HUES64 (cell line): ENCODE data around the gene RAB7B.

Source experiments
- H3K27ac ChIP-seq: 2 replicates; pipeline ENCODE4 v1.7.0; 2013; ENCODE audit warnings: low read depth, low read length, inconsistent platforms
- H3K27me3 ChIP-seq: 2 replicates; pipeline ENCODE4 v1.6.1; 2013; ENCODE audit warnings: mild to moderate bottlenecking, low read length; ENCODE audit not compliant: insufficient read depth
- H3K36me3 ChIP-seq: 2 replicates; pipeline ENCODE4 v1.6.1; 2013; ENCODE audit warnings: mild to moderate bottlenecking, low read length; ENCODE audit not compliant: insufficient read depth
- H3K4me1 ChIP-seq: 2 replicates; pipeline ENCODE4 v1.6.1; 2013; ENCODE audit warnings: mild to moderate bottlenecking, low read length, moderate library complexity; ENCODE audit not compliant: insufficient read depth
- H3K4me3 ChIP-seq: 2 replicates; pipeline ENCODE4 v1.5.1; 2013; ENCODE audit warnings: mild to moderate bottlenecking, low read length, moderate library complexity
- H3K9ac ChIP-seq: 2 replicates; pipeline ENCODE4 v1.6.1; 2013; ENCODE audit warnings: mild to moderate bottlenecking, low read depth, low read length
- H3K9me3 ChIP-seq: 2 replicates; pipeline ENCODE4 v1.6.1; 2013; ENCODE audit warnings: low read depth, low read length; ENCODE audit not compliant: insufficient read depth
- WGBS: fragments of 150-250, 120-280 bp; methylation state at CpG from one replicate; pipeline ENCODE4 v1.1.7; 2013; ENCODE audit warnings: missing lambda C conversion rate; 5-methylcytosine and 5-hydroxymethylcytosine counted together

Gene RAB7B

GRCh38 chr1:205933671-205934618, 69.2 kb downstream of the RAB7B start:
- Histone ChIP-seq H3K9ac (peak overlapping the region; percentile 42; the same call in 1 of the 2 replicates), H3K27ac (peak overlapping the region; percentile 67), H3K27me3 (0 out of 2 replicates have a peak, but pooled peaks cover 5% of the 10 kb centered on the region), H3K36me3 (no peaks in the 10 kb centered on the region), H3K4me3 (no peak overlapping the region), H3K4me1 (peaks cover 18% of the 10 kb centered on the region), H3K9me3 (no peaks in the 10 kb centered on the region)
- WGBS, result 51% methylated on average over 7 of the region's 7 CpGs

- 92% methylated on average over 6 of the region's 6 CpGs for WGBS
- H3K27ac ChIP-seq, result peak overlapping the region; percentile 67; the same call in 1 of the 2 replicates
- H3K27me3 ChIP-seq, result no peaks in the 10 kb centered on the region
- no peak overlapping the region for H3K4me3 ChIP-seq
- H3K36me3 ChIP-seq, result no peaks in the 10 kb centered on the region
- H3K9me3 ChIP-seq, result no peaks in the 10 kb centered on the region
- peaks cover 18% of the 10 kb centered on the region for H3K4me1 ChIP-seq
- no peak overlapping the region for H3K9ac ChIP-seq
Observed at GRCh38 chr1:205932776-205933175, 70.4 kb downstream of the RAB7B start.

- 91% methylated on average over 4 of the region's 4 CpGs for WGBS
Observed at GRCh38 chr1:205930799-205931281, 72.4 kb downstream of the RAB7B start.

GRCh38 chr1:205930195-205930577, 73.0 kb downstream of the RAB7B start:
- Histone ChIP-seq H3K4me1 (peaks cover 22% of the 10 kb centered on the region), H3K27ac (no peak overlapping the region), H3K9me3 (no peaks in the 10 kb centered on the region), H3K36me3 (no peaks in the 10 kb centered on the region), H3K9ac (no peak overlapping the region), H3K27me3 (no peaks in the 10 kb centered on the region), H3K4me3 (no peak overlapping the region)
- 91% methylated on average over 1 of the region's 1 CpG for WGBS

More at GRCh38 chr1:205930799-205931281, 72.4 kb downstream of the RAB7B start:
- no peaks in the 10 kb centered on the region for H3K27me3 ChIP-seq
- no peaks in the 10 kb centered on the region for H3K9me3 ChIP-seq
- no peak overlapping the region for H3K9ac ChIP-seq
- peaks cover 15% of the 10 kb centered on the region for H3K4me1 ChIP-seq
- no peak overlapping the region for H3K27ac ChIP-seq
- H3K36me3 ChIP-seq, result no peaks in the 10 kb centered on the region
- no peak overlapping the region for H3K4me3 ChIP-seq

GRCh38 chr1:205929496-205930194, 73.5 kb downstream of the RAB7B start:
- no peak overlapping the region for H3K27ac ChIP-seq
- WGBS, result 95% methylated on average over 19 of the region's 19 CpGs
- H3K9ac ChIP-seq, result no peak overlapping the region

GRCh38 chr1:205928317-205928716, 74.9 kb downstream of the RAB7B start:
- Histone ChIP-seq H3K4me1 (peaks cover 14% of the 10 kb centered on the region), H3K27me3 (no peaks in the 10 kb centered on the region), H3K27ac (no peak overlapping the region), H3K36me3 (no peaks in the 10 kb centered on the region), H3K9ac (no peak overlapping the region), H3K4me3 (no peak overlapping the region), H3K9me3 (no peaks in the 10 kb centered on the region)
- 94% methylated on average over 5 of the region's 5 CpGs for WGBS

More at GRCh38 chr1:205929496-205930194, 73.5 kb downstream of the RAB7B start:
- peaks cover 24% of the 10 kb centered on the region for H3K4me1 ChIP-seq
- H3K27me3 ChIP-seq, result no peaks in the 10 kb centered on the region
- H3K9me3 ChIP-seq, result no peaks in the 10 kb centered on the region
- no peak overlapping the region for H3K4me3 ChIP-seq
- H3K36me3 ChIP-seq, result no peaks in the 10 kb centered on the region

GRCh38 chr1:205927676-205928075, 75.5 kb downstream of the RAB7B start:
- Histone ChIP-seq H3K4me3 (no peak overlapping the region), H3K36me3 (no peaks in the 10 kb centered on the region), H3K27ac (no peak overlapping the region), H3K9ac (no peak overlapping the region; the same call in 1 of the 2 replicates), H3K9me3 (no peaks in the 10 kb centered on the region), H3K27me3 (no peaks in the 10 kb centered on the region), H3K4me1 (peaks cover 9% of the 10 kb centered on the region; the same call in 1 of the 2 replicates)
- 94% methylated on average over 12 of the region's 12 CpGs for WGBS

- peaks cover 9% of the 10 kb centered on the region; the same call in 1 of the 2 replicates for H3K4me1 ChIP-seq
Observed at GRCh38 chr1:205927247-205927646, 75.9 kb downstream of the RAB7B start.

More at GRCh38 chr1:205927247-205927646, 75.9 kb downstream of the RAB7B start:
- 92% methylated on average over 6 of the region's 6 CpGs for WGBS
- H3K27ac ChIP-seq, result no peak overlapping the region
- H3K4me3 ChIP-seq, result no peak overlapping the region
- H3K27me3 ChIP-seq, result no peaks in the 10 kb centered on the region
- H3K36me3 ChIP-seq, result no peaks in the 10 kb centered on the region
- H3K9ac ChIP-seq, result no peak overlapping the region; the same call in 1 of the 2 replicates
- H3K9me3 ChIP-seq, result no peaks in the 10 kb centered on the region
